RWPE1 (cell line): ENCODE measurements around the gene RHOBTB3.
A peak's percentile ranks its signal among the peaks of the same experiment; 100 is the strongest.

Experiments
- CTCF ChIA-PET: fragments of 350-600 bp; sonication (Branson Sonifier 250); formaldehyde crosslinking; extraction: SDS; loops from one replicate; lab custom pipeline; 2021; lab: Yijun Ruan, JAX
- POLR2A ChIA-PET: fragments of 400-600 bp; formaldehyde crosslinking; extraction: SDS; loops from one replicate; lab custom pipeline; 2020; ENCODE audit warnings: antibody characterized with exemption; ENCODE audit not compliant: low non-redundant PET; lab: Yijun Ruan, JAX
- DNase-seq: peaks from one replicate; pipeline ENCODE4 v3.0.0; 2012; ENCODE audit warnings: low spot score
- H3K27ac ChIP-seq: fragments of 450-650 bp; 2 replicates; pipeline ENCODE4 v1.5.1; 2017
- CTCF ChIP-seq: fragments of 450-650 bp; conservative IDR thresholded peaks from 2 replicates; pipeline ENCODE4 v1.5.1; 2017; ENCODE audit warnings: low read depth, mild to moderate bottlenecking

Gene RHOBTB3

GRCh38 chr5:95713960-95714710 lies 17.0 kb upstream of the RHOBTB3 start:
- TF ChIP-seq CTCF = no peak
- ChIA-PET CTCF (no interaction called here), POLR2A (no interaction called here)
- DNase-seq = no peak
- H3K27ac ChIP-seq = no peak overlapping the region

GRCh38 chr5:95715799-95716461 lies 15.2 kb upstream of the RHOBTB3 start:
- peak; percentile 85 for DNase-seq
- no peak overlapping the region; the same call in 1 of the 2 replicates for H3K27ac ChIP-seq
- POLR2A ChIA-PET = no interaction called here

GRCh38 chr5:95717439-95717838 lies 13.7 kb upstream of the RHOBTB3 start:
- no peak overlapping the region for H3K27ac ChIP-seq
- CTCF ChIA-PET = interaction anchor here (0.7 kb wide), 1 partner anchor 1043 kb away, joined by 3 read pairs; no protein-coding TSS in a partner anchor
- POLR2A ChIA-PET = no interaction called here
- TF ChIP-seq CTCF = no peak
- DNase-seq = no peak

More at GRCh38 chr5:95715799-95716461, 15.2 kb upstream of the RHOBTB3 start:
- no peak for TF ChIP-seq CTCF
- CTCF ChIA-PET = interaction anchor here (1.1 kb wide), 1 partner anchor 52 kb away, joined by 9 read pairs; no protein-coding TSS in a partner anchor

GRCh38 chr5:95718203-95718602 lies 12.9 kb upstream of the RHOBTB3 start:
- POLR2A ChIA-PET = no interaction called here
- H3K27ac ChIP-seq = no peak overlapping the region
- TF ChIP-seq CTCF = no peak
- DNase-seq = no peak
- CTCF ChIA-PET = interaction anchor here (0.7 kb wide), 1 partner anchor 1042 kb away, joined by 3 read pairs; no protein-coding TSS in a partner anchor

GRCh38 chr5:95718738-95719137 lies 12.4 kb upstream of the RHOBTB3 start:
- H3K27ac ChIP-seq = no peak overlapping the region
- DNase-seq = no peak
- ChIA-PET CTCF (interaction anchor here (0.6 kb wide), 1 partner anchor 1384 kb away, joined by 3 read pairs; no protein-coding TSS in a partner anchor), POLR2A (no interaction called here)
- TF ChIP-seq CTCF = no peak

GRCh38 chr5:95720094-95720786 lies 10.9 kb upstream of the RHOBTB3 start:
- no peak for DNase-seq
- TF ChIP-seq CTCF = no peak
- no peak overlapping the region for H3K27ac ChIP-seq
- POLR2A ChIA-PET = no interaction called here
- CTCF ChIA-PET = interaction anchor here (0.6 kb wide), 1 partner anchor 12 kb away, joined by 3 read pairs; no protein-coding TSS in a partner anchor
